Body of pancreas (tissue), 4 donors: ENCODE data around the gene CFAP57. TPM values are rescaled to one million over a fixed set of nuclear protein-coding genes. Genes with fewer than 3 reads are reported as not detected.

Experiments
- ATAC-seq: fragments of 150-250 bp; one replicate; pipeline ENCODE4 v1.9.1; 2016
- DNase-seq, 4 donors: peaks; one replicate each; pipeline ENCODE4 v3.0.0-alpha.2; 2019
- H3K27ac ChIP-seq, 4 donors: fragments of 200-600 bp; sonication (generic); 1 replicate in 3 of 4; 2 replicates in 1 of 4; pipeline versions ENCODE4 v1.5.1 to v1.6.1; 2016 to 2019; ENCODE audit warnings: mild to moderate bottlenecking in 1 of 4, mixed read lengths in 1 of 4, moderate library complexity in 1 of 4
- H3K27me3 ChIP-seq, 2 donors: fragments of 200-600 bp; sonication (generic); one replicate each; pipeline ENCODE4 v1.6.0; 2016; ENCODE audit warnings: mild to moderate bottlenecking in 1 of 2
- H3K36me3 ChIP-seq, 2 donors: fragments of 200-600 bp; sonication (generic); replicated peaks in 1 of 2; 2 replicates each; pipeline ENCODE4 v1.5.1; 2016; ENCODE audit warnings: low read depth in 2 of 2; ENCODE audit not compliant: insufficient read depth in 1 of 2
- H3K4me1 ChIP-seq: fragments of 200-600 bp; sonication (generic); one replicate; pipeline ENCODE4 v1.6.0; 2016
- H3K4me3 ChIP-seq, 2 donors: fragments of 200-600 bp; sonication (generic); 1 replicate in 1 of 2; 2 replicates in 1 of 2; pipeline ENCODE4 v1.5.1; 2016 to 2019
- H3K9me3 ChIP-seq, 3 donors: fragments of 200-600 bp; sonication (generic); 1 replicate in 2 of 3; 2 replicates in 1 of 3; pipeline ENCODE4 v1.5.1; 2016
- CTCF ChIP-seq, 7 experiments: fragments of 450-650 bp in 4 of 7; fragments of 200-600 bp in 3 of 7; sonication (generic) in 3 of 7; IDR thresholded peaks; one replicate each; pipeline ENCODE4 v1.5.1; 2016 to 2019; ENCODE audit warnings: antibody characterized with exemption in 7 of 7
- POLR2A ChIP-seq, 3 donors: fragments of 450-650 bp; IDR thresholded peaks; one replicate each; pipeline ENCODE4 v1.6.1; 2016; ENCODE audit warnings: antibody characterized with exemption in 3 of 3, mild to moderate bottlenecking in 2 of 3
- WGBS, 2 donors: methylation state at CpG; one replicate each; pipeline ENCODE4 v1.1.5; 2017; 5-methylcytosine and 5-hydroxymethylcytosine counted together
- intact Hi-C: fragments of 100-400 bp; cut with DNase I; formaldehyde crosslinking; loops from one replicate; pipeline ENCODE4 v1.15.1; 2023
- total RNA-seq, 2 donors: library from RNA; depleted of rRNA; stranded (reverse); fragments of >200 nt; gene quantifications; one replicate each; pipeline ENCODE4 v1.1.0, GENCODE V29; 2016

CFAP57 gene
- total RNA-seq, 2 donors from 2014 or later: 0.26 to 1.3 TPM

GRCh38 chr1:43152866-43153265, 19.3 kb upstream of the CFAP57 start:
- Histone ChIP-seq H3K27ac (no peak overlapping the region), H3K4me3 (no peak overlapping the region), H3K9me3 (no peaks in the 10 kb centered on the region), H3K36me3 (no peaks in the 10 kb centered on the region), H3K27me3 (no peaks in the 10 kb centered on the region), H3K4me1 (peaks cover 3% of the 10 kb centered on the region)
- intact Hi-C loops: no loop called here
- TF ChIP-seq CTCF (IDR thresholded peaks at IDR 0.05) (no peak), POLR2A (IDR thresholded peaks at IDR 0.05) (no peak)
- ATAC-seq (no peak), DNase-seq (no peak)
- WGBS, 2 donors: 52 to 69% methylated on average over 4 of the region's 4 CpGs

- DNase-seq (no peak), ATAC-seq (no peak)
- Histone ChIP-seq H3K4me3 (no peak overlapping the region), H3K9me3 (no peaks in the 10 kb centered on the region), H3K36me3 (no peaks in the 10 kb centered on the region), H3K4me1 (no peaks in the 10 kb centered on the region), H3K27me3 (no peaks in the 10 kb centered on the region), H3K27ac (no peak overlapping the region)
- 83 to 87% methylated on average over 6 of the region's 6 CpGs for WGBS, 2 donors
- TF ChIP-seq POLR2A (IDR thresholded peaks at IDR 0.05) (no peak), CTCF (IDR thresholded peaks at IDR 0.05) (no peak)
- intact Hi-C loops: no loop called here
These were observed 18.7 kb upstream of the CFAP57 start for GRCh38 chr1:43153443-43153842.

- Histone ChIP-seq H3K9me3 (no peaks in the 10 kb centered on the region), H3K36me3 (no peaks in the 10 kb centered on the region), H3K27me3 (no peaks in the 10 kb centered on the region), H3K27ac (no peak overlapping the region), H3K4me3 (no peak overlapping the region), H3K4me1 (no peaks in the 10 kb centered on the region)
- TF ChIP-seq POLR2A (IDR thresholded peaks at IDR 0.05) (no peak), CTCF (IDR thresholded peaks at IDR 0.05) (no peak)
- DNase-seq (no peak), ATAC-seq (no peak)
- intact Hi-C loops: no loop called here
- WGBS, 2 donors: 71 to 75% methylated on average over 7 of the region's 7 CpGs
These were observed 16.1 kb upstream of the CFAP57 start for GRCh38 chr1:43156026-43156425.

GRCh38 chr1:43165162-43165561, 7.0 kb upstream of the CFAP57 start:
- intact Hi-C loops: no loop called here
- Histone ChIP-seq H3K27me3 (no peaks in the 10 kb centered on the region), H3K9me3 (no peaks in the 10 kb centered on the region), H3K27ac (no peak overlapping the region), H3K36me3 (peaks cover 0 to 37% of the 10 kb centered on the region in 2 donors), H3K4me3 (no peak overlapping the region), H3K4me1 (peaks cover under 1% of the 10 kb centered on the region)
- 82 to 86% methylated on average over 3 of the region's 3 CpGs for WGBS, 2 donors
- no peak for DNase-seq
- ATAC-seq: no peak
- TF ChIP-seq CTCF (IDR thresholded peaks at IDR 0.05): no peak
- no peak for TF ChIP-seq POLR2A (IDR thresholded peaks at IDR 0.05)

- no peak for ATAC-seq
These were observed 6.4 kb upstream of the CFAP57 start for GRCh38 chr1:43165765-43166164.

More at GRCh38 chr1:43165765-43166164, 6.4 kb upstream of the CFAP57 start:
- WGBS, 2 donors: 85 to 86% methylated on average over 5 of the region's 5 CpGs
- DNase-seq: no peak
- TF ChIP-seq CTCF (IDR thresholded peaks at IDR 0.05): no peak
- no peak for TF ChIP-seq POLR2A (IDR thresholded peaks at IDR 0.05)
- Histone ChIP-seq H3K4me1 (peaks cover 7% of the 10 kb centered on the region), H3K9me3 (no peaks in the 10 kb centered on the region), H3K36me3 (peaks cover 0 to 37% of the 10 kb centered on the region in 2 donors), H3K27ac (no peak overlapping the region), H3K4me3 (no peak overlapping the region), H3K27me3 (no peaks in the 10 kb centered on the region)
- intact Hi-C loops: no loop called here
